ENCODE measurements around the gene HCFC2. TPM values are rescaled to one million over a fixed set of nuclear protein-coding genes. Genes with fewer than 3 reads are reported as not detected.

Gene HCFC2
- total RNA-seq, 6 experiments from 2014 or later, result 7.3 to 12.7 (median 9.7) TPM

DNA sequence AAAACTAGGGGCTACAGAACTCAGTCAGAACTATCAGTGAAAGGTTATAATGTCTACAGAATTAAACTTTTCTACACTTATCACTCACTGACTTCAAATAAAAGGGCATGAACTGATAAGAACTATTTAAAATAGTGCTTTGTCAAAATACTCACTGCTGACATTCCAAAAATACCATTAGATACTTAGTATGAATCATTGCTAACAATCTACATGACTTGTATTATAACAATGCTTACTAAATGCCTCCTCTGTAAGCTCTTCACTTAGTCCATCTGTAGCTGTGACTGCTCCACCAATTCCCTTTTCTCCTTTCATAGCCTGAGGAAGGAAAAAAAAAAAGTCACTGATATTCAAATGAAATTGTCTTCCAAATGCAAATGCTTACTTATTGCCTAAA lies 56.7 kb downstream of the HCFC2 start:
- DNase-seq (no peak), ATAC-seq (peak in 1 of 4 donors; percentile 76)

DNA sequence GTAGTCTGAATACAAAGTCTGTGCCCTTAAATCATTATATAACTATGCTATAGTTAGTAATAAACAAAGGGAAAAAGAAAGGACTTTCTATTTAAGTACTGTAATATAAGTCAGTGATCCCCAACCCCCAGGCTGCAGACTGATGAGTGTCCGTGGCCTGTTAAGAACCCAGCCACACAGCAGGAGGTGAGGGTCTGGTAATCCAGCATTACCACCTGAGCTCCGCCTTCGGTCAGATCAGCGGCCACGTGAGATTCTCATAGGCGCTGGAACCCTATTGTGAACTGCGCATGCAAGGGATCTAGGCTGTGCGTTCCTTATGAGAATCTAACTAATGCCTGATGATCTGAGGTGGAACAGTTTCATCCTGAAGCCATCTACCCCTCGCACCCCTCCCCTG lies 58.0 kb downstream of the HCFC2 start:
- Histone ChIP-seq H3K36me3 (peaks cover 0 to 34% (median 14%) of the 10 kb centered on the region in 4 donors), H3K27me3 (no peaks in the 10 kb centered on the region), H3K4me1 (peaks cover 0 to 3% (median 0%) of the 10 kb centered on the region in 4 donors), H3K4me3 (no peak overlapping the region), H3K9me3 (no peaks in the 10 kb centered on the region), H3K27ac (no peak overlapping the region)
- TF ChIP-seq POLR2A (IDR thresholded peaks at IDR 0.05), result no peak
- TF ChIP-seq, protein P1, sequence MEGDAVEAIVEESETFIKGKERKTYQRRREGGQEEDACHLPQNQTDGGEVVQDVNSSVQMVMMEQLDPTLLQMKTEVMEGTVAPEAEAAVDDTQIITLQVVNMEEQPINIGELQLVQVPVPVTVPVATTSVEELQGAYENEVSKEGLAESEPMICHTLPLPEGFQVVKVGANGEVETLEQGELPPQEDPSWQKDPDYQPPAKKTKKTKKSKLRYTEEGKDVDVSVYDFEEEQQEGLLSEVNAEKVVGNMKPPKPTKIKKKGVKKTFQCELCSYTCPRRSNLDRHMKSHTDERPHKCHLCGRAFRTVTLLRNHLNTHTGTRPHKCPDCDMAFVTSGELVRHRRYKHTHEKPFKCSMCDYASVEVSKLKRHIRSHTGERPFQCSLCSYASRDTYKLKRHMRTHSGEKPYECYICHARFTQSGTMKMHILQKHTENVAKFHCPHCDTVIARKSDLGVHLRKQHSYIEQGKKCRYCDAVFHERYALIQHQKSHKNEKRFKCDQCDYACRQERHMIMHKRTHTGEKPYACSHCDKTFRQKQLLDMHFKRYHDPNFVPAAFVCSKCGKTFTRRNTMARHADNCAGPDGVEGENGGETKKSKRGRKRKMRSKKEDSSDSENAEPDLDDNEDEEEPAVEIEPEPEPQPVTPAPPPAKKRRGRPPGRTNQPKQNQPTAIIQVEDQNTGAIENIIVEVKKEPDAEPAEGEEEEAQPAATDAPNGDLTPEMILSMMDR (IDR thresholded peaks at IDR 0.05), result no peak
- WGBS (ENCODE audit: insufficient coverage, low coverage, low lambda C conversion rate, missing lambda C conversion rate), result 92% methylated on average over 2 of the region's 9 CpGs
- ATAC-seq (no peak), DNase-seq (no peak)
- intact Hi-C loops (cut with DNase I), result no loop called here

More for the DNA sequence above, 56.7 kb downstream of the HCFC2 start:
- peaks cover 0 to 8% (median under 1%) of the 10 kb centered on the region in 4 donors for H3K4me1 ChIP-seq
- peaks cover 0 to 23% (median 12%) of the 10 kb centered on the region in 4 donors for H3K36me3 ChIP-seq
- intact Hi-C loops (cut with DNase I), result no loop called here
- H3K4me3 ChIP-seq, result no peak overlapping the region
- H3K9me3 ChIP-seq, result no peaks in the 10 kb centered on the region
- no peaks in the 10 kb centered on the region for H3K27me3 ChIP-seq
- H3K27ac ChIP-seq, result no peak overlapping the region
- TF ChIP-seq, protein P1 (IDR thresholded peaks at IDR 0.05), result no peak
- TF ChIP-seq POLR2A (IDR thresholded peaks at IDR 0.05), result no peak

DNA sequence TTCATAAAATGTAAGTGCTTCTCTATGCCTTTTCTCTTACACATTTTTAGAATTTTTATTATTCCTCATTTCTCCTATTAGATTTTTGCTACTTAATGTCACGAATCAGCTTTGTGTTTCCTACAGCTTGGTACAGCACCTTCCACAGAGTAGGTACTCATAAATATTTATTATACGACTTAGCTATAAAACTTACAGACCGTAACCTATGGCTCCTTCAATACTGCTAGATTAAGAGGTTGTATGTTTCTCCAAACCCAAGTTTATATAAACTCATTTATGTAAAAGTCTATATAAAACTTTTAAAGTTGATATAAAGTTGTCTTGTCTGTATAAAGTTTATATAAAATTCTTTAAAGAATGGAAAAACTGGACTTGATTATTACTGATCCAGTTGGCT lies 62.2 kb downstream of the HCFC2 start:
- H3K27me3 ChIP-seq, result no peaks in the 10 kb centered on the region
- DNase-seq (no peak), ATAC-seq (no peak)
- peaks cover 0 to 14% (median 5%) of the 10 kb centered on the region in 4 donors for H3K4me1 ChIP-seq
- H3K4me3 ChIP-seq, result no peak overlapping the region
- 92% methylated on average over 3 of the region's 3 CpGs for WGBS (ENCODE audit: insufficient coverage, low coverage, low lambda C conversion rate, missing lambda C conversion rate)
- H3K36me3 ChIP-seq, result peaks cover 0 to 36% (median 7%) of the 10 kb centered on the region in 4 donors
- intact Hi-C loops (cut with DNase I), result no loop called here
- no peak overlapping the region for H3K27ac ChIP-seq
- no peak for TF ChIP-seq POLR2A (IDR thresholded peaks at IDR 0.05)
- TF ChIP-seq, protein P1 (IDR thresholded peaks at IDR 0.05), result no peak
- no peaks in the 10 kb centered on the region for H3K9me3 ChIP-seq

DNA sequence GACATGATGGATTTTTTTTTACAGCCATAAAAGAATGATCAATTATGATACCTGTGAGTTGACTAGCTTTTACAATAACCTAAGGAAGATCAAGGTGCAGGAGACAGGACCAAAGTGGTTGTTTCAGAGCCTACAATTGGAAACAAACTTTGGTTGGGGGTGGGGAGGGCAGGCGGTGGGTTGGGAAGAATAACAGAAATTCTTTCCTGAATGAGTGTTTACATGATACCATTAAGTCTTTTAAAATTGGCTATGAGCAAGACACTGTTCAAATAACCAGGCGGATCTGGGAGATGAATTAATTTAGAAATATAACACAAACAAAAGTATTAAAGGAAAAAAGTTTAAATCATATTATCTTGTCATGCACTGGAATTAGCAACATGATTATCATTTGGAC lies 66.4 kb downstream of the HCFC2 start:
- H3K27ac ChIP-seq, result peak overlapping the region in 1 of 3 donors; percentile 59
- peaks cover 0 to 30% (median 6%) of the 10 kb centered on the region in 4 donors for H3K36me3 ChIP-seq
- peaks cover 0 to 35% (median 20%) of the 10 kb centered on the region in 4 donors for H3K4me1 ChIP-seq
- H3K9me3 ChIP-seq, result no peaks in the 10 kb centered on the region
- no peak for ATAC-seq
- no peaks in the 10 kb centered on the region for H3K27me3 ChIP-seq
- TF ChIP-seq POLR2A (IDR thresholded peaks at IDR 0.05), result no peak
- TF ChIP-seq, protein P1 (IDR thresholded peaks at IDR 0.05), result no peak
- DNase-seq, result no peak
- H3K4me3 ChIP-seq, result no peak overlapping the region
- intact Hi-C loops (cut with DNase I), result no loop called here
- WGBS (ENCODE audit: insufficient coverage, low coverage, low lambda C conversion rate, missing lambda C conversion rate), result 50% methylated on average over 2 of the region's 2 CpGs

DNA sequence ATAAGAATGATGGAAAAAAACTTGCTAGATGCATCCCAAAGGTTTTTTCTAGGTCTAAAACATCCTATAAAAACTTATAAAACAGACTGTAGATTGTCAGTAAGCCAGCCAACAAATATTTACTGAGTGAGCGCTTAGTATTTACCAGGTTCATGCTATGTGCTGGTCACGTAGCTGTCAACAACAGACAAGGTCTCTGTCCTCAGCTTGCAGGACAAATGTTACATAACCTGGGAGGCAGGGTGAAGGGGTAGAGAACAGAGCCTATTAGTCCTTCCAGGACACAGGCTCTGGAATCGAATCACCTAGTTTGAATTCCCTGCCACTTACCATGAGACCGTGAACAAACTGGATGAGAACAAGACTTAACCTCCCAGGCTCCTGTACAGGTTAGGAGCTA lies 67.3 kb downstream of the HCFC2 start:
- peaks cover 0 to 41% (median 23%) of the 10 kb centered on the region in 4 donors for H3K4me1 ChIP-seq
- TF ChIP-seq, protein P1 (IDR thresholded peaks at IDR 0.05), result no peak
- H3K4me3 ChIP-seq, result no peak overlapping the region
- no peaks in the 10 kb centered on the region for H3K9me3 ChIP-seq
- intact Hi-C loops (cut with DNase I), result no loop called here
- peaks cover 0 to 26% (median 3%) of the 10 kb centered on the region in 4 donors for H3K36me3 ChIP-seq
- WGBS (ENCODE audit: insufficient coverage, low coverage, low lambda C conversion rate, missing lambda C conversion rate), result 31% methylated on average over 4 of the region's 4 CpGs
- DNase-seq (peak in 2 of 3 donors; percentile 56 to 83), ATAC-seq (peak; percentile 89 to 97 (median 94))
- no peaks in the 10 kb centered on the region for H3K27me3 ChIP-seq
- peak overlapping the region; percentile 20 to 59 (median 56) for H3K27ac ChIP-seq
